ENCODE measurements around the gene ACBD4.

ACBD4 gene

DNA sequence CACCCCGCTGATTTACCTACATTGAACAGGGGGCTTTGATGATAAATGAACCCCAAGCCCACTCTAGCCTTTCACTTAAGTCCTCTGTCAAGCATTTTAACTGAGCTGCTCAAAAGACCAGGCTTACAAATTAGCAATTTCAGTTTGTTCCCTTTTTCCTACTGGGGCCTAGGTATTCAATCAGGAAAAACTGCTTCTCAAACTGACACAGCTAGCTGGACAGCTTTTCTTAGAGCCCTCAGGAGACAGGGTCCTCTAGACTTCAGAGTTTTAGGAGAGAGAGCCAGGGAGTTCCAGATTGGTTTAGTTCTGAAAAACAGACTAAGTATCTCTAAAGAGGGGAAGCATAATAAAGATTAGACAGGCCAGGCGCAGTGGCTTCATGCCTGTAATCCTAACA, 20.0 kb downstream of the ACBD4 start:
- DNase-seq (ENCODE audit: low spot score), result no peak

DNA sequence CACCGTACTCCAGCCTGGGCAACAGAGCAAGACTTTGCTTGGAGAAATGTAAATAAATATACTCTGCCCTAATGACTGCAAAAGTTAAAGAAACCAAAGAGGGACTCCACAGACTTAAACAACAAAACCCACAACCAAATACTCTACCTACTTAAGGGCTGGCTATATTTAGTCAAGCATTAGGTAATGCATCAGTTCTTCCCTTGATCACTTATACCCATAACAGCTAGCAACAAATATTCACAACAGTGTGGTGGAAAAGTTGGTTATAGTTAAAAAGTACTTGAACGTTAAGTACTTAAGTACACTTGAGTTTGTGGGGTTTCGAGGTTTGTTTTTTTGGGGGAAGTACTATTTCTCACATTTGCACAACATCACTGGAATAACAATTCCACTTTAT, 20.8 kb downstream of the ACBD4 start:
- no peak for DNase-seq (ENCODE audit: low spot score)

- DNase-seq (ENCODE audit: low spot score), result no peak
Observed at GRCh38 chr17:45160447-45161287, 25.2 kb downstream of the ACBD4 start.

DNA sequence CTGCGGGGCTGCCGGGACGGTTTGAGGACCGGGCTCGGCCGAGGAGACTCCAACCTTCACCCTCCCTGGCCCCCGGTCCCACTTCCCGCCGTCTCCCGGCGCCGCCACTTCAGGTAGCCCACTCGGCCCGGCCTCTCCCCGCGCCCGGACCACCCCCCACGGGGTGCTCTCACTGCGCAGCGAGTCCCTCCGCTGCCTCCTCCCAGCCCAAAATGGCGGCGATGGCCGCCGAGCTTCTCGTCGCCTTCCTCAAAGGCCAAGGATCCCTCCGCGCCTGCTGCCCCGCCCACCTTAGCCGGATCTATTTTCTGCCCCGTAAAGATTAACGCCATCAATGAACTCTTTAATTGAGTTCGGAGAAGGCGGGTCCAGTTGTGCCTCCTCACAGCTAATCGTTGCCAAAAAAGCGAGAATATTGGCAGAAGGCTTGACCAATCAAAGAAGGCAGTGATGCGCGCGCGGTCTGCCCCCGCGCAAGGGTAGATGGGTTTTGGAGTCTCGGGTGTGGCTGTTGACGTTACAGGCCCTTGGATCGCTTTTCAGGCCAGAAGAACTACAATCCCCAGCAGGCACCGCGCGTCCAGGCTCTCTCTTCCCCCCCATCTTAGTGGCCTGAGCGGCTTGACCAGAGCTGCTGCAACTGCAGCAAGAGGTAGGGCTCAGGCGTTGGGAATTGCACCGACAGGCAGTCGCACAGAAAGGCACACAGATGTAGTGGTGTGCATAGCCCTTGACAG, 26.0 kb downstream of the ACBD4 start, which contains the start of gene HEXIM2:
Gene HEXIM2 (plus strand): TSS at position 588 of the 737 bp plus-strand sequence. CDS start 919 bp downstream, outside the sequence.
- DNase-seq (ENCODE audit: low spot score), result peak; percentile 83

DNA sequence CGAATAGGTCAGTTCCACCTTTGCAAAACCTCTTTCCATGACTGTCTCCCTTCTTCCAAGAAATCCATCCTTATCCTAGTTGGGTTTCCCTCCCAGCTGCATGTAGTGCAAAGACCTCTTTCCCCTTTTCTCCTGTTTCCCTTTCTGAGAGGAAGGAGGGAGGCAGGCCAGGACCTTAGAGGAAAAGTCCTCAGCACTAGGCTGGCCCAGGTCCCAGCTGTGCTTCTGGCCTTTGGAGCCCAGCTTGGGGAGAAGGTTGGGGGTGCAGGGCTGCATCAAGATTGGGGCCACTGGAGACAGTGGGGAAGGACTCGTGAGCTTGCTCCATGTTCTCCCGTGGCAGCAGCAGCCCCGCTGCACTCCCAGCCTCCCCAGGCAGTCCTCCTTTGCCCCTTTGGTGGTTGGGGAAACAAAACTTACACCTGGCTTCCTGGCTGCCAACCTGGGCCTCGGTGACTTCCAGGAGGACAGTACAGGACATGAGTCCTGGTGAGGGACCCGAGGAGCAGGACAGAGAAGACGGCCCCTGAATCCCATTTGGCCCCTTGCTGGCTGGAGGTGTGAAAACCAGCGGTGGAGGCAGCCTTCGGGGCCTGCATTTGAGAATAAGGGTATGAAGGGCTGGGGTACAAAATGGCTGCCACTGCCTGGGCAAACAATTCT, 26.7 kb downstream of the ACBD4 start:
- no peak for DNase-seq (ENCODE audit: low spot score)

DNA sequence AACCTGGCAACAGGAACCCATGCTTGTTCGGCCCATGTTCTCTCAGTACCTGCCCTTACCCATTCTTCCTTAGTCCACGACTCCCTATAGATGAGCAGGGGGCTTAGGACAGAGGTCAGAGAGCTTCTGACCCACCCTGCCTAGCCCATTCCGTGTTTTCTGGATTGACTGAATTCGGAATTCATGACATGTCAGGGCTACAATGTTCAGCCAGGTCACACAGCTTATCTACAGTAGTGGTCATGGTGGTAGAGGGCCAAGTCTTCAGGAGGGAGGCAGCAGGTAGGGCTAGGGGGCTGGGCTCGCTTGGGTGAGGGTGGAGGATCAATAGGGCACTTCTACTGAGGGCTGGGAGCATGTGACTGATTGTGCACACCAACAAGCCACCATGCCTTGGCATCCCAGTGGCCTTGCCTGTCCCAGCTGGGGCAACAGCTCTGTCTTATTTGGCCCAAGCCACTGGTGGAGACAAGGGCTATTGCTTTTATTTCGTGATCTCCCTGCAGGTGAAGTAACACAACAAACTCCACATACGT, 29.3 kb downstream of the ACBD4 start:
- no peak for DNase-seq (ENCODE audit: low spot score)

- no peak for DNase-seq (ENCODE audit: low spot score)
Observed at GRCh38 chr17:45168991-45169752, 33.7 kb downstream of the ACBD4 start.

- DNase-seq (ENCODE audit: low spot score), result no peak
Observed at GRCh38 chr17:45170280-45170930, 34.9 kb downstream of the ACBD4 start.

GRCh38 chr17:45170931-45171337, 35.4 kb downstream of the ACBD4 start:
- no peak for DNase-seq (ENCODE audit: low spot score)

GRCh38 chr17:45171338-45172231, 36.1 kb downstream of the ACBD4 start:
- no peak for DNase-seq (ENCODE audit: low spot score)

- no peak for DNase-seq (ENCODE audit: low spot score)
Observed at GRCh38 chr17:45172232-45172540, 36.7 kb downstream of the ACBD4 start.

DNA sequence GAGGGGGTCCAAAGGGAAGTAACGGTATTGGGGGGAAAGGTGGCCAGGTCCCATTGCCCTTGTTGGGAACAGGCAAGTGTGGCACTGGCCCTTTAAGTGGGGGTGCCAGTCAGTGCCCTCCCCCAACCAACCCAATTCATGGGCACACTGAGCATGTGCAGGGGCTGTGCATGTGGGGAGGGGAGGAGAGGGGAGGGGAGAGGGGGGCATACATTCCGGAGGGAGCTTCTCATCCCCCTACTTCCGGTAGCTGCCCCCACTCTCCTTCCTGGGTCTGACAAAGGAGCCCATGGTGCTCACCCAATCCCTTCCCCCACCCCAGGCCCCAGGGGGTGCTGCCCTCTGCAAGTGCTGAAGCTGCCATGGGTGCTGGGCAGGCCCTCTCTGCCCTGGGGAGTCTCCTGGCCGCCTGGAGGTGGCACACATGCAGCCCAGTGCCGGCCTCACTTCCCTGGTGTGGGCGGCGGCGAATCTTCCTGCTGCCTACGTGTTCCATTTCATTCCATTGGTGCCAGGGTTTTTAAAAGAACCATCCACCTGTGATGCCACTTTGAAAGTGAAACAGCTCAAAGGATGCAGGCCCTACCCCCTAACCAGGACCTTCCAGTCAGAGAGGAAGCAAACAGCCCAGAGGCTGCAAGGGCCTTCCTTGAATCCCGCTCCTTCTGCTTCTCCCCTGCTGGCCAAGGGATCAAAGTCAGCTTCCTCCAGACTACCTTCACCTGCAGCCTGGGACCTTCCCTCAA, 37.2 kb downstream of the ACBD4 start:
- DNase-seq (ENCODE audit: low spot score), result no peak

- no peak for DNase-seq (ENCODE audit: low spot score)
Observed at GRCh38 chr17:45175759-45176115, 40.2 kb downstream of the ACBD4 start.

DNA sequence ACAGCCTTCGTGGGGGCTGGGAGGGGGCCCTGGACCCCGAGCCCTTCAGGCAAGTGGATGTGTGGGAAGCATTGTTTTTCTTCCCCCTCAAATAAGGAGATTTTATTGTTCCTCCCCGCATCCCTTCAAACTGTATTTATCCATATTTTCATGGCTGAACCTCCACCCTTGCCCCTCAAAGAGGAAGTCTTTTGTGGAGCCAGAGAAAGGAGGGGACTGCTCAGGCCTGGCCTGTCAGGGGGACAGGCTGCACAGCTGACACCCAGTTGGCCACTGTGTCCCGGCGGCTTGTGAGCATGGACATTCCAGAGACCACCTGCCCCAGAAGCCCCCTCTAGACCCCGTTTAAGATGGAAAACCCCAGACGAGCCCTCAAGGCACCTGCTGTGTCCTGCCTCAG, 42.1 kb downstream of the ACBD4 start:
- no peak for DNase-seq (ENCODE audit: low spot score)

- DNase-seq (ENCODE audit: low spot score), result no peak
Observed at GRCh38 chr17:45184144-45184543, 48.7 kb downstream of the ACBD4 start.

GRCh38 chr17:45186801-45187354, 51.4 kb downstream of the ACBD4 start:
- no peak for DNase-seq (ENCODE audit: low spot score)

DNA sequence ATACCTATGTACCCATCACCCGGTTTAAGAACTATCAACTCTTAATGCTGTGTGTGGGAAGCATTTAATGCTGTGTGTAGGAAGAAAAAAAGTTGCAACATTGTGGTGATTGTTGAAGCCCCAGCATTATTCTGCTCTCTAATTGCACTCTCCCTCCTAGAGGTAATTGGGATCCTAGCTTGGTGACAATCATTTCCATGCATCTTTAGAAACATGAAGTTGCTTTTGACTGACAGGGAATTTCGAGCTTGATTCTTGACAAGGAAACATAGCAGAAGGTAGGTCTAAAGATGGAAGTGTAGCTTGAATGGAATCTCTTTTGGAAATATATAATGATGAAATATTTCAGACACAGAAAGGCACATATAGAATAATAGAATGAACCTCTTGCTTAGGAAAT, 53.5 kb downstream of the ACBD4 start:
- no peak for DNase-seq (ENCODE audit: low spot score)

DNA sequence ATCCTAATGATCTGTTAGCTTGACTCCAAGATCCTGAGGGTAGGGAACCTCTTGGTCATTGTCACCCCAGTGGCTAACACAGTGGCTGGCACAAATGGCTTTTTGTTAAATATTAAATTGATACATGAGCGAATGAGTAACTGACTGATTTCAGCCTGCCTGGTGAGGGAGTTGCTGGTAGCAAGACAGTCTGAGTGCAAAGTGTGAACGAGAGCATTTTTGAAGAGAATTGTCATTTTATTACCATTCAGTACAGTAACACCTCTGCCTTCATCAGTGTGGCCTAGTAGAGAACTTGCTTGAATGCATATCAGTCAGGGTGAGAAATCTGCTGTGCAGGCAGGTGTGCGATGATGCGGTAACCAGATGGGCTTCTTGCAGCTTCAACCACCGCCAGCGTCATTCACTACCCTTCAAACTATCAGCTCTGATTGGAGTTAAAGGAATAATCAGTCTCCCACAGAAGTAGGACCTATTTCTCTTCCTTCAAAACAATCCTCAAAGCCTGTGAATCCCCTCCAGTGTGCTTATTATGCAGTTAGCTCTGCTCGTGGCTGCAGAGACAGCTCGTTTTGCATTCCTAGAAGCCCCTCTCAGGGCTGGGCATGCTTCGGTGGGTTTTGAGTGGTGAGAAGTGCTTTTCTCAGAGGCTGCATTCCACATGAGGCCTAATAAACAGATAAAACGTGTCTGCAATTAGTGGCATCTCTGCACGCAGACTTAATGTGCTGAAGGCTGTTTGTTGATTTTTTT, 55.2 kb downstream of the ACBD4 start:
- no peak for DNase-seq (ENCODE audit: low spot score)
